ENCODE measurements around the gene DNAJB2. TPM values are rescaled to one million over a fixed set of nuclear protein-coding genes. Genes with fewer than 3 reads are reported as not detected.

DNAJB2 gene
- total and polyA plus RNA-seq, 4 donors = 63.7 to 79.6 (median 75.3) TPM

GRCh38 chr2:219251656-219252055 lies 27.5 kb upstream of the DNAJB2 start:
- ATAC-seq (ENCODE audit: insufficient read depth, low FRiP score) (no peak), DNase-seq (no peak)
- TF ChIP-seq CTCF (IDR thresholded peaks at IDR 0.05; ENCODE audit: control extremely low read depth, extremely low read depth) = no peak
- H3K9me3 ChIP-seq (ENCODE audit: control insufficient read depth in 4 of 4, insufficient read depth in 3 of 4, low read length in 3 of 4) = no peaks in the 10 kb centered on the region
- H3K4me1 ChIP-seq (ENCODE audit: control insufficient read depth in 5 of 5, insufficient read depth in 5 of 5, low read length in 5 of 5) = peaks cover 0 to 39% (median 35%) of the 10 kb centered on the region in 5 donors
- H3K27ac ChIP-seq (ENCODE audit: low read depth in 1 of 2, low read length in 1 of 2) = peak overlapping the region in 1 of 2 donors; percentile 13
- 36 to 69% methylated on average over 6 of the region's 6 CpGs for WGBS, 2 donors
- H3K36me3 ChIP-seq (ENCODE audit: control insufficient read depth in 4 of 4, insufficient read depth in 4 of 4, low read length in 4 of 4) = peaks cover 0 to 14% (median 11%) of the 10 kb centered on the region in 4 donors
- no peak overlapping the region for H3K9ac ChIP-seq (ENCODE audit: insufficient read depth in 1 of 2, low read length in 2 of 2)
- peaks cover 0 to 43% (median 35%) of the 10 kb centered on the region in 3 donors for H3K27me3 ChIP-seq (ENCODE audit: control insufficient read depth in 3 of 3, insufficient read depth in 3 of 3, low read length in 2 of 3)
- H3K4me3 ChIP-seq = no peak overlapping the region

- no peak for ATAC-seq (ENCODE audit: insufficient read depth, low FRiP score)
- no peak for TF ChIP-seq CTCF (IDR thresholded peaks at IDR 0.05; ENCODE audit: control extremely low read depth, extremely low read depth)
- Histone ChIP-seq H3K36me3 (ENCODE audit: control insufficient read depth in 4 of 4, insufficient read depth in 4 of 4, low read length in 4 of 4) (peaks cover 0 to 12% (median 10%) of the 10 kb centered on the region in 4 donors), H3K27me3 (ENCODE audit: control insufficient read depth in 3 of 3, insufficient read depth in 3 of 3, low read length in 2 of 3) (peaks cover 0 to 43% (median 35%) of the 10 kb centered on the region in 3 donors), H3K9me3 (ENCODE audit: control insufficient read depth in 4 of 4, insufficient read depth in 3 of 4, low read length in 3 of 4) (no peaks in the 10 kb centered on the region), H3K4me1 (ENCODE audit: control insufficient read depth in 5 of 5, insufficient read depth in 5 of 5, low read length in 5 of 5) (peaks cover 0 to 37% (median 35%) of the 10 kb centered on the region in 5 donors), H3K9ac (ENCODE audit: insufficient read depth in 1 of 2, low read length in 2 of 2) (no peak overlapping the region), H3K4me3 (no peak overlapping the region), H3K27ac (ENCODE audit: low read depth in 1 of 2, low read length in 1 of 2) (peak overlapping the region in 1 of 2 donors; percentile 13)
- DNase-seq = no peak
- WGBS, 2 donors = 60 to 69% methylated on average over 5 of the region's 5 CpGs
These were observed 27.1 kb upstream of the DNAJB2 start for GRCh38 chr2:219252084-219252483.

DNA sequence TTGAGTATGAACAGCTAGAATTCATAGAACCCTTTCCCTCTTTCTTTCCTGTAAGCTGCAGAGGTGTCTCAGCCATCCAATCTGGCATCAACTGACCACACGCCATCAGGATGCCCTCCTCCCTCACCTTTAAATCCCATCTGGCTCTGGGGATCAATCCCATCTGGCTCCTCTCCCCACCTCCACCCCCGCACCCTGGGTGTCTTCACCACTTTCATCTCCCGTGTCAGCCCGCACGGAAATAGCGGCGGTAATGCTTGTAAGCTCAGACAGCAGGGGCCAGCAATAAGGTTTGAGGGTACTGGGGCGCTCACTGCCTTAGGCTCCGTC lies 26.6 kb upstream of the DNAJB2 start:
- Histone ChIP-seq H3K9me3 (ENCODE audit: control insufficient read depth in 4 of 4, insufficient read depth in 3 of 4, low read length in 3 of 4) (no peaks in the 10 kb centered on the region), H3K36me3 (ENCODE audit: control insufficient read depth in 4 of 4, insufficient read depth in 4 of 4, low read length in 4 of 4) (peaks cover 0 to 12% (median 7%) of the 10 kb centered on the region in 4 donors), H3K9ac (ENCODE audit: insufficient read depth in 1 of 2, low read length in 2 of 2) (no peak overlapping the region), H3K4me3 (peak overlapping the region; percentile 48), H3K4me1 (ENCODE audit: control insufficient read depth in 5 of 5, insufficient read depth in 5 of 5, low read length in 5 of 5) (peaks cover 0 to 37% (median 35%) of the 10 kb centered on the region in 5 donors), H3K27ac (ENCODE audit: low read depth in 1 of 2, low read length in 1 of 2) (peak overlapping the region; percentile 81 to 94), H3K27me3 (ENCODE audit: control insufficient read depth in 3 of 3, insufficient read depth in 3 of 3, low read length in 2 of 3) (peaks cover 0 to 43% (median 35%) of the 10 kb centered on the region in 3 donors)
- no peak for TF ChIP-seq CTCF (IDR thresholded peaks at IDR 0.05; ENCODE audit: control extremely low read depth, extremely low read depth)
- WGBS, 2 donors = 5 to 13% methylated on average over 9 of the region's 9 CpGs
- DNase-seq = no peak
- ATAC-seq (ENCODE audit: insufficient read depth, low FRiP score) = no peak

All from lung (tissue), 12 donors.